Esophagus muscularis mucosa (tissue), 3 donors: ENCODE data around the gene GNPTAB.
A peak's percentile ranks its signal among the peaks of the same experiment; 100 is the strongest.

Experiments used
- POLR2A ChIP-seq: fragments of 450-650 bp; IDR thresholded peaks from one replicate; pipeline ENCODE4 v1.6.1; 2017; ENCODE audit warnings: antibody characterized with exemption, moderate library complexity, mild to moderate bottlenecking, low read depth
- TF ChIP-seq, protein P1 (sequence below), 3 experiments: fragments of 200-600 bp in 2 of 3; fragments of 450-650 bp in 1 of 3; sonication (generic) in 2 of 3; IDR thresholded peaks; one replicate each; pipeline ENCODE4 v1.5.1; 2017 to 2019; ENCODE audit warnings: antibody characterized with exemption in 3 of 3, mild to moderate bottlenecking in 2 of 3, moderate library complexity in 1 of 3

DNA sequence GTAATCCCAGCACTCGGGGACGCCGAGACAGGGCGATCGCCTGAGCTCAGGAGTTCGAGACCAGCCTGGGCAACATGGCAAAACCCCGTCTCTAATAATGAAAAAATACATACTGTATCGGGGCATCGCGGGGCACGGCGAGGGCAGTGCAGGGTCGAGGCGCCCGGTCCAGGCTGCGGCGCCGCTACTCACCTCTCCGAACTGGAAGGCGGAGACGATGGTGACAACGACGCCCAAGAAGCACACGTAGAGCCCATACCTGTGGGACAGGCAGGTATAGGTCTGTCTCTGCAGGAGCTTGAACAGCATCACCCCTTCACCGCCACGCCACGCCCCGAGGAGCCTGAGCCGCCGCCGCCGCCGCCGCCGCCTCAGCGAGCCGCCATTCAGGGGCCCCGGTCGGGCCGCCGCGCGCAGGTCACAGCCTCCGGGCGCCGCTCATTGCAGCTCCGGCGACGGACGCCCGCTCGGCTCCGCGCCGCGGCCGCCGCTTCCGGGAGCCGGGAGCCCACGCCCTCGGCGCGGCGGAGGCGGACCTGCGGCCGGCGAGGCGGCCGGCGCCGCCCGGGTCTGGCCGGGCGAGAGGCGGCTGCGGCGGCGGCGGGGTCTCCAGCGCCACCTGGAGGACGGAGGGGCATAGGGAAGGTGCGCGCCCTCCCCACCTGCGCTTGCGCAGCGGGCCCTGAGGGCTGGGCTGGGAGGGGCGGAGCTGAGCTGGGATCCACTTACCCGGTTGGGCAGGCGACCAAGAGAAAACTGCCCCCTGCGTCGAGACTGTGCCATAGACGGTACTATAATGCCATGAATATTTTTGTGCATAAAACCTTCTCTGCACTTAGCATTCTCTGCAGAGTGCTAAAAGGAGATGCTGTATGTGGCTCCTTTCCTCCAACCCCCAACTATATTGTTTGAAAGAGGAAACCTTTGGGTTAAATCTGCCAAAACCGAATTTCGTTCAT lies at the start of gene GNPTAB:
- TF ChIP-seq, protein P1, sequence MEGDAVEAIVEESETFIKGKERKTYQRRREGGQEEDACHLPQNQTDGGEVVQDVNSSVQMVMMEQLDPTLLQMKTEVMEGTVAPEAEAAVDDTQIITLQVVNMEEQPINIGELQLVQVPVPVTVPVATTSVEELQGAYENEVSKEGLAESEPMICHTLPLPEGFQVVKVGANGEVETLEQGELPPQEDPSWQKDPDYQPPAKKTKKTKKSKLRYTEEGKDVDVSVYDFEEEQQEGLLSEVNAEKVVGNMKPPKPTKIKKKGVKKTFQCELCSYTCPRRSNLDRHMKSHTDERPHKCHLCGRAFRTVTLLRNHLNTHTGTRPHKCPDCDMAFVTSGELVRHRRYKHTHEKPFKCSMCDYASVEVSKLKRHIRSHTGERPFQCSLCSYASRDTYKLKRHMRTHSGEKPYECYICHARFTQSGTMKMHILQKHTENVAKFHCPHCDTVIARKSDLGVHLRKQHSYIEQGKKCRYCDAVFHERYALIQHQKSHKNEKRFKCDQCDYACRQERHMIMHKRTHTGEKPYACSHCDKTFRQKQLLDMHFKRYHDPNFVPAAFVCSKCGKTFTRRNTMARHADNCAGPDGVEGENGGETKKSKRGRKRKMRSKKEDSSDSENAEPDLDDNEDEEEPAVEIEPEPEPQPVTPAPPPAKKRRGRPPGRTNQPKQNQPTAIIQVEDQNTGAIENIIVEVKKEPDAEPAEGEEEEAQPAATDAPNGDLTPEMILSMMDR (IDR thresholded peaks at IDR 0.05), result peak; percentile 79 to 94 (median 86)
- no peak for TF ChIP-seq POLR2A
